Measurements from ENCODE around the gene RGS6. TPM values are rescaled to one million over a fixed set of nuclear protein-coding genes. Genes with fewer than 3 reads are reported as not detected.

RGS6 gene
- polyA plus RNA-seq, 2 donors: 0.11 to 0.29 TPM

- H3K27ac ChIP-seq (ENCODE audit: low read depth in 2 of 2, low read length in 1 of 2): no peak overlapping the region
- peaks cover 0 to 3% of the 10 kb centered on the region in 2 donors for H3K27me3 ChIP-seq (ENCODE audit: control insufficient read depth in 1 of 2, insufficient read depth in 2 of 2, low read length in 2 of 2)
- 82 to 87% methylated on average over 3 of the region's 3 CpGs for WGBS, 2 donors
- H3K4me1 ChIP-seq (ENCODE audit: control insufficient read depth in 2 of 2, insufficient read depth in 2 of 2, low read length in 1 of 2): no peaks in the 10 kb centered on the region
- H3K4me3 ChIP-seq (ENCODE audit: low read depth in 1 of 2, low read length in 2 of 2): no peak overlapping the region
- no peaks in the 10 kb centered on the region for H3K36me3 ChIP-seq (ENCODE audit: control insufficient read depth in 2 of 2, insufficient read depth in 2 of 2, low read length in 1 of 2)
- H3K9me3 ChIP-seq (ENCODE audit: control insufficient read depth in 2 of 2, insufficient read depth in 1 of 2, low read depth in 1 of 2, low read length in 1 of 2): no peaks in the 10 kb centered on the region
These were observed 186.6 kb downstream of the RGS6 start for GRCh38 chr14:72118841-72119240.

- peaks cover 0 to 2% of the 10 kb centered on the region in 2 donors for H3K9me3 ChIP-seq (ENCODE audit: control insufficient read depth in 2 of 2, insufficient read depth in 1 of 2, low read depth in 1 of 2, low read length in 1 of 2)
- peaks cover 0 to 3% of the 10 kb centered on the region in 2 donors for H3K27me3 ChIP-seq (ENCODE audit: control insufficient read depth in 1 of 2, insufficient read depth in 2 of 2, low read length in 2 of 2)
- H3K36me3 ChIP-seq (ENCODE audit: control insufficient read depth in 2 of 2, insufficient read depth in 2 of 2, low read length in 1 of 2): no peaks in the 10 kb centered on the region
- no peak overlapping the region for H3K4me3 ChIP-seq (ENCODE audit: low read depth in 1 of 2, low read length in 2 of 2)
- WGBS, 2 donors: 76% methylated on average over 3 of the region's 3 CpGs
- H3K4me1 ChIP-seq (ENCODE audit: control insufficient read depth in 2 of 2, insufficient read depth in 2 of 2, low read length in 1 of 2): no peaks in the 10 kb centered on the region
- H3K27ac ChIP-seq (ENCODE audit: low read depth in 2 of 2, low read length in 1 of 2): no peak overlapping the region
These were observed 188.1 kb downstream of the RGS6 start for GRCh38 chr14:72120315-72120714.

- no peaks in the 10 kb centered on the region for H3K36me3 ChIP-seq (ENCODE audit: control insufficient read depth in 2 of 2, insufficient read depth in 2 of 2, low read length in 1 of 2)
- H3K4me3 ChIP-seq (ENCODE audit: low read depth in 1 of 2, low read length in 2 of 2): no peak overlapping the region
- no peaks in the 10 kb centered on the region for H3K27me3 ChIP-seq (ENCODE audit: control insufficient read depth in 1 of 2, insufficient read depth in 2 of 2, low read length in 2 of 2)
- no peaks in the 10 kb centered on the region for H3K4me1 ChIP-seq (ENCODE audit: control insufficient read depth in 2 of 2, insufficient read depth in 2 of 2, low read length in 1 of 2)
- 53 to 59% methylated on average over 3 of the region's 3 CpGs for WGBS, 2 donors
- H3K27ac ChIP-seq (ENCODE audit: low read depth in 2 of 2, low read length in 1 of 2): no peak overlapping the region
- H3K9me3 ChIP-seq (ENCODE audit: control insufficient read depth in 2 of 2, insufficient read depth in 1 of 2, low read depth in 1 of 2, low read length in 1 of 2): peaks cover 0 to 3% of the 10 kb centered on the region in 2 donors
These were observed 191.5 kb downstream of the RGS6 start for GRCh38 chr14:72123755-72124154.

- Histone ChIP-seq H3K36me3 (ENCODE audit: control insufficient read depth in 2 of 2, insufficient read depth in 2 of 2, low read length in 1 of 2) (no peaks in the 10 kb centered on the region), H3K4me1 (ENCODE audit: control insufficient read depth in 2 of 2, insufficient read depth in 2 of 2, low read length in 1 of 2) (no peaks in the 10 kb centered on the region), H3K9me3 (ENCODE audit: control insufficient read depth in 2 of 2, insufficient read depth in 1 of 2, low read depth in 1 of 2, low read length in 1 of 2) (peaks cover 0 to 3% of the 10 kb centered on the region in 2 donors), H3K27ac (ENCODE audit: low read depth in 2 of 2, low read length in 1 of 2) (no peak overlapping the region), H3K4me3 (ENCODE audit: low read depth in 1 of 2, low read length in 2 of 2) (no peak overlapping the region), H3K27me3 (ENCODE audit: control insufficient read depth in 1 of 2, insufficient read depth in 2 of 2, low read length in 2 of 2) (no peaks in the 10 kb centered on the region)
- 59 to 66% methylated on average over 4 of the region's 4 CpGs for WGBS, 2 donors
These were observed 191.9 kb downstream of the RGS6 start for GRCh38 chr14:72124171-72124570.

GRCh38 chr14:72126091-72126490, 193.9 kb downstream of the RGS6 start:
- Histone ChIP-seq H3K36me3 (ENCODE audit: control insufficient read depth in 2 of 2, insufficient read depth in 2 of 2, low read length in 1 of 2) (no peaks in the 10 kb centered on the region), H3K27ac (ENCODE audit: low read depth in 2 of 2, low read length in 1 of 2) (no peak overlapping the region), H3K4me3 (ENCODE audit: low read depth in 1 of 2, low read length in 2 of 2) (no peak overlapping the region), H3K9me3 (ENCODE audit: control insufficient read depth in 2 of 2, insufficient read depth in 1 of 2, low read depth in 1 of 2, low read length in 1 of 2) (peaks cover 0 to 3% of the 10 kb centered on the region in 2 donors), H3K27me3 (ENCODE audit: control insufficient read depth in 1 of 2, insufficient read depth in 2 of 2, low read length in 2 of 2) (no peaks in the 10 kb centered on the region), H3K4me1 (ENCODE audit: control insufficient read depth in 2 of 2, insufficient read depth in 2 of 2, low read length in 1 of 2) (no peaks in the 10 kb centered on the region)
- WGBS, 2 donors: 83 to 86% methylated on average over 1 of the region's 1 CpG

- Histone ChIP-seq H3K27me3 (ENCODE audit: control insufficient read depth in 1 of 2, insufficient read depth in 2 of 2, low read length in 2 of 2) (no peaks in the 10 kb centered on the region), H3K4me1 (ENCODE audit: control insufficient read depth in 2 of 2, insufficient read depth in 2 of 2, low read length in 1 of 2) (no peaks in the 10 kb centered on the region), H3K27ac (ENCODE audit: low read depth in 2 of 2, low read length in 1 of 2) (no peak overlapping the region), H3K9me3 (ENCODE audit: control insufficient read depth in 2 of 2, insufficient read depth in 1 of 2, low read depth in 1 of 2, low read length in 1 of 2) (peaks cover 0 to 3% of the 10 kb centered on the region in 2 donors), H3K4me3 (ENCODE audit: low read depth in 1 of 2, low read length in 2 of 2) (no peak overlapping the region), H3K36me3 (ENCODE audit: control insufficient read depth in 2 of 2, insufficient read depth in 2 of 2, low read length in 1 of 2) (no peaks in the 10 kb centered on the region)
- WGBS, 2 donors: 75 to 76% methylated on average over 2 of the region's 2 CpGs
These were observed 194.3 kb downstream of the RGS6 start for GRCh38 chr14:72126561-72126960.

GRCh38 chr14:72128629-72129028, 196.4 kb downstream of the RGS6 start:
- Histone ChIP-seq H3K4me3 (ENCODE audit: low read depth in 1 of 2, low read length in 2 of 2) (no peak overlapping the region), H3K4me1 (ENCODE audit: control insufficient read depth in 2 of 2, insufficient read depth in 2 of 2, low read length in 1 of 2) (no peaks in the 10 kb centered on the region), H3K27ac (ENCODE audit: low read depth in 2 of 2, low read length in 1 of 2) (no peak overlapping the region), H3K9me3 (ENCODE audit: control insufficient read depth in 2 of 2, insufficient read depth in 1 of 2, low read depth in 1 of 2, low read length in 1 of 2) (peaks cover 0 to 3% of the 10 kb centered on the region in 2 donors), H3K27me3 (ENCODE audit: control insufficient read depth in 1 of 2, insufficient read depth in 2 of 2, low read length in 2 of 2) (no peaks in the 10 kb centered on the region), H3K36me3 (ENCODE audit: control insufficient read depth in 2 of 2, insufficient read depth in 2 of 2, low read length in 1 of 2) (no peaks in the 10 kb centered on the region)
- WGBS, 2 donors: 54 to 56% methylated on average over 11 of the region's 11 CpGs

GRCh38 chr14:72129291-72129690, 197.1 kb downstream of the RGS6 start:
- no peaks in the 10 kb centered on the region for H3K27me3 ChIP-seq (ENCODE audit: control insufficient read depth in 1 of 2, insufficient read depth in 2 of 2, low read length in 2 of 2)
- no peak overlapping the region for H3K4me3 ChIP-seq (ENCODE audit: low read depth in 1 of 2, low read length in 2 of 2)
- no peaks in the 10 kb centered on the region for H3K36me3 ChIP-seq (ENCODE audit: control insufficient read depth in 2 of 2, insufficient read depth in 2 of 2, low read length in 1 of 2)
- no peak overlapping the region for H3K27ac ChIP-seq (ENCODE audit: low read depth in 2 of 2, low read length in 1 of 2)
- peaks cover 0 to 3% of the 10 kb centered on the region in 2 donors for H3K9me3 ChIP-seq (ENCODE audit: control insufficient read depth in 2 of 2, insufficient read depth in 1 of 2, low read depth in 1 of 2, low read length in 1 of 2)
- 87 to 100% methylated on average over 3 of the region's 3 CpGs for WGBS, 2 donors
- no peaks in the 10 kb centered on the region for H3K4me1 ChIP-seq (ENCODE audit: control insufficient read depth in 2 of 2, insufficient read depth in 2 of 2, low read length in 1 of 2)

- Histone ChIP-seq H3K27ac (ENCODE audit: low read depth in 2 of 2, low read length in 1 of 2) (no peak overlapping the region), H3K4me1 (ENCODE audit: control insufficient read depth in 2 of 2, insufficient read depth in 2 of 2, low read length in 1 of 2) (no peaks in the 10 kb centered on the region), H3K4me3 (ENCODE audit: low read depth in 1 of 2, low read length in 2 of 2) (no peak overlapping the region), H3K36me3 (ENCODE audit: control insufficient read depth in 2 of 2, insufficient read depth in 2 of 2, low read length in 1 of 2) (no peaks in the 10 kb centered on the region), H3K27me3 (ENCODE audit: control insufficient read depth in 1 of 2, insufficient read depth in 2 of 2, low read length in 2 of 2) (no peaks in the 10 kb centered on the region), H3K9me3 (ENCODE audit: control insufficient read depth in 2 of 2, insufficient read depth in 1 of 2, low read depth in 1 of 2, low read length in 1 of 2) (no peaks in the 10 kb centered on the region)
- 70 to 79% methylated on average over 2 of the region's 2 CpGs for WGBS, 2 donors
These were observed 208.9 kb downstream of the RGS6 start for GRCh38 chr14:72141084-72141483.

- Histone ChIP-seq H3K36me3 (ENCODE audit: control insufficient read depth in 2 of 2, insufficient read depth in 2 of 2, low read length in 1 of 2) (no peaks in the 10 kb centered on the region), H3K27ac (ENCODE audit: low read depth in 2 of 2, low read length in 1 of 2) (no peak overlapping the region), H3K9me3 (ENCODE audit: control insufficient read depth in 2 of 2, insufficient read depth in 1 of 2, low read depth in 1 of 2, low read length in 1 of 2) (no peaks in the 10 kb centered on the region), H3K27me3 (ENCODE audit: control insufficient read depth in 1 of 2, insufficient read depth in 2 of 2, low read length in 2 of 2) (no peaks in the 10 kb centered on the region), H3K4me1 (ENCODE audit: control insufficient read depth in 2 of 2, insufficient read depth in 2 of 2, low read length in 1 of 2) (no peaks in the 10 kb centered on the region), H3K4me3 (ENCODE audit: low read depth in 1 of 2, low read length in 2 of 2) (no peak overlapping the region)
- WGBS, 2 donors: 73 to 82% methylated on average over 2 of the region's 2 CpGs
These were observed 210.1 kb downstream of the RGS6 start for GRCh38 chr14:72142328-72142727.

Measured in esophagus (tissue), 2 donors.